Mesendoderm (in vitro differentiated cells): ENCODE data around the gene FFAR3.
A peak's percentile ranks its signal among the peaks of the same experiment; 100 is the strongest.

Source experiments
- DNase-seq: peaks from one replicate; pipeline ENCODE4 v3.0.0; 2013
- H2AK5ac ChIP-seq: 2 replicates; pipeline ENCODE4 v1.6.1; 2013; ENCODE audit warnings: low read length, inconsistent platforms
- H2BK120ac ChIP-seq: 2 replicates; pipeline ENCODE4 v1.6.1; 2013; ENCODE audit warnings: low read depth, mild to moderate bottlenecking, low read length, moderate library complexity, mixed read lengths
- H2BK15ac ChIP-seq: replicated peaks from 2 replicates; pipeline ENCODE4 v1.6.1; 2013; ENCODE audit warnings: low read depth, mild to moderate bottlenecking, moderate library complexity
- H2BK5ac ChIP-seq: 2 replicates; pipeline ENCODE4 v1.6.1; 2013; ENCODE audit warnings: low read length, inconsistent platforms
- H3K18ac ChIP-seq: 2 replicates; pipeline ENCODE4 v1.6.1; 2013; ENCODE audit warnings: mild to moderate bottlenecking, low read length, mixed read lengths
- H3K23ac ChIP-seq: one replicate; pipeline ENCODE4 v1.6.1; 2013; ENCODE audit warnings: low read length
- H3K27ac ChIP-seq: 2 replicates; pipeline ENCODE4 v1.5.1; 2013; ENCODE audit warnings: low read depth, mild to moderate bottlenecking, inconsistent platforms, low read length, moderate library complexity
- H3K27me3 ChIP-seq: 2 replicates; pipeline ENCODE4 v1.6.1; 2013; ENCODE audit warnings: low read length, control low read depth, mild to moderate bottlenecking, inconsistent platforms; ENCODE audit not compliant: insufficient read depth, poor library complexity
- H3K36me3 ChIP-seq: 2 replicates; pipeline ENCODE4 v1.6.1; 2013; ENCODE audit warnings: low read length, inconsistent platforms; ENCODE audit not compliant: control insufficient read depth, insufficient read depth
- H3K4ac ChIP-seq: one replicate; pipeline ENCODE4 v1.6.1; 2013; ENCODE audit warnings: low read depth, mild to moderate bottlenecking, low read length, moderate library complexity
- H3K4me1 ChIP-seq: 2 replicates; pipeline ENCODE4 v1.6.1; 2013; ENCODE audit warnings: low read depth, low read length, inconsistent platforms; ENCODE audit not compliant: control insufficient read depth
- H3K4me2 ChIP-seq: 2 replicates; pipeline ENCODE4 v1.6.1; 2013; ENCODE audit warnings: low read length
- H3K4me3 ChIP-seq: 2 replicates; pipeline ENCODE4 v1.5.1; 2013; ENCODE audit warnings: mild to moderate bottlenecking, low read length
- H3K56ac ChIP-seq: one replicate; pipeline ENCODE4 v1.6.1; 2013; ENCODE audit warnings: low read length
- H3K79me1 ChIP-seq: 2 replicates; pipeline ENCODE4 v1.6.1; 2013; ENCODE audit warnings: low read length, inconsistent platforms
- H3K79me2 ChIP-seq: 2 replicates; pipeline ENCODE4 v1.6.1; 2013; ENCODE audit warnings: mild to moderate bottlenecking, low read length; ENCODE audit not compliant: control insufficient read depth, insufficient read depth
- H3K9ac ChIP-seq: 2 replicates; pipeline ENCODE4 v1.6.1; 2013; ENCODE audit warnings: low read length, inconsistent platforms
- H4K5ac ChIP-seq: one replicate; pipeline ENCODE4 v1.6.1; 2013; ENCODE audit warnings: low read length
- H4K8ac ChIP-seq: one replicate; pipeline ENCODE4 v1.6.1; 2013; ENCODE audit warnings: low read depth, mild to moderate bottlenecking, control low read depth, low read length, moderate library complexity
- WGBS: extraction: QIAGEN DNeasy Blood & Tissue Kit; methylation state at CpG from one replicate; pipeline ENCODE4 v1.1.7; 2013; ENCODE audit warnings: low lambda C conversion rate, missing lambda C conversion rate; ENCODE audit not compliant: insufficient coverage; ENCODE audit errors: extremely low coverage; 5-methylcytosine and 5-hydroxymethylcytosine counted together

Gene FFAR3

DNA sequence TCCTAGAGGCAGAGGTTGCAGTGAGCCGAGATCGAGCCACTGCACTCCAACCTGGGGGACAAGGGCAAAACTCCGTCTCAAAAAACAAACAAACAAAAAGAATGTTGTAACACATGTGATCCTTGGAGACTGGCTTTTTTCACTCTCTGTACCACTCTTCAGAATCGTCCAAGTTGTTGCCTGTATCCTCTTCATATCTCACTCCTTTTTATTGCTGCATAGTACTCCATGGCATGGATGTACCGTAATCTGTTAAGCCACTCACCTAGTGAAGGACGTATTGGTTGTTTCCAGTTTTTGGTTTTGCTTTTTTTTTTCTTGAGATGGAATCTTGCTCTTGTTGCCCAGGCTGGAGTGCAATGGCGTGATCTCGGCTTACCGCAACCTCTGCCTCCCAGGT, 36.2 kb upstream of the FFAR3 start:
- WGBS, result no CpG with 5 or more reads among the region's 9 CpGs

DNA sequence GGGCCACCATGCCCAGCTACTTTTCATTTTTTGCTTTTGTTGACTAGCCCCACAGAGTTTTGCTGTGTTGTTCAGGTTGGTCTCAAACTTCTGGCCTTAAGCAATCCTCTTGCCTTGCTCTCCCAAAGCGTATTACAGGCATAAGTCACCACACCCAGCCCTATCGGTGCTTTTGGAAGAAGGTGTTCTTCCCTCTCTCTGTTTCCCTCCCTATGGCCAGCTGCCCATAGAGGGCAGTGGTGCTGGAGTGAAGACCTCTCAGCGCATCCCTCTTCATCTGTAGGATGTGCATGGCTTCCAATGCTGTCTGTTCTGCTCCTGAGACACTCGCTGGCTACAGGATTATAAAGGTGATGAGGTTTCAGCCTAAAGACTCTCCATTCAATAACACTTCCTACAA, 30.6 kb upstream of the FFAR3 start:
- Histone ChIP-seq H3K9ac (no peak overlapping the region), H2BK15ac (no peak overlapping the region), H3K27ac (no peak overlapping the region), H3K4me3 (no peak overlapping the region), H3K4me1 (no peaks in the 10 kb centered on the region), H4K5ac (no peak overlapping the region), H3K36me3 (no peaks in the 10 kb centered on the region), H3K4me2 (no peak overlapping the region), H2BK120ac (no peak overlapping the region), H4K8ac (no peak overlapping the region), H2AK5ac (no peak overlapping the region), H3K79me1 (no peaks in the 10 kb centered on the region), H3K56ac (no peak overlapping the region), H3K23ac (no peak overlapping the region), H2BK5ac (no peak overlapping the region), H3K27me3 (no peaks in the 10 kb centered on the region), H3K18ac (no peak overlapping the region), H3K4ac (no peak overlapping the region), H3K79me2 (no peaks in the 10 kb centered on the region)
- DNase-seq, result peak; percentile 58
- no CpG with 5 or more reads among the region's 4 CpGs for WGBS

More for the DNA sequence above, 36.2 kb upstream of the FFAR3 start:
- Histone ChIP-seq H3K18ac (no peak overlapping the region), H3K4me2 (no peak overlapping the region), H3K27me3 (no peaks in the 10 kb centered on the region), H4K5ac (no peak overlapping the region), H2BK5ac (no peak overlapping the region), H2BK15ac (no peak overlapping the region), H3K79me1 (no peaks in the 10 kb centered on the region), H3K4ac (no peak overlapping the region), H3K56ac (no peak overlapping the region), H3K9ac (no peak overlapping the region), H4K8ac (no peak overlapping the region), H2AK5ac (no peak overlapping the region), H3K23ac (no peak overlapping the region), H3K36me3 (no peaks in the 10 kb centered on the region), H3K27ac (no peak overlapping the region), H3K79me2 (no peaks in the 10 kb centered on the region), H2BK120ac (no peak overlapping the region), H3K4me3 (no peak overlapping the region), H3K4me1 (no peaks in the 10 kb centered on the region)
- no peak for DNase-seq

GRCh38 chr19:35328851-35329285, 29.4 kb upstream of the FFAR3 start, which contains the start of gene CD22:
CD22 (plus strand) TSS chr19:35329187; CDS start chr19:35332041, 2,854 bp downstream.
- H2BK15ac ChIP-seq, result no peak within 1 kb of the TSS
- no CpG with 5 or more reads among the region's 12 CpGs for WGBS
- no peak within 1 kb of the TSS for H3K4me2 ChIP-seq
- H3K18ac ChIP-seq, result no peak within 1 kb of the TSS
- H3K27ac ChIP-seq, result no peak within 1 kb of the TSS
- no peak within 1 kb of the TSS for H4K5ac ChIP-seq
- no peak within 1 kb of the TSS for H3K4ac ChIP-seq
- H2AK5ac ChIP-seq, result no peak within 1 kb of the TSS
- no peak for DNase-seq
- no peak within 1 kb of the TSS for H3K56ac ChIP-seq
- no peak within 1 kb of the TSS for H3K4me3 ChIP-seq
- H2BK5ac ChIP-seq, result no peak within 1 kb of the TSS
- no peak within 1 kb of the TSS for H3K9ac ChIP-seq
- no peak within 1 kb of the TSS for H2BK120ac ChIP-seq
- H3K4me1 ChIP-seq, result no peaks in the 10 kb centered on the region
- no peaks in the 10 kb centered on the region for H3K79me2 ChIP-seq
- no peaks in the 10 kb centered on the region for H3K79me1 ChIP-seq
- no peaks in the 10 kb centered on the region for H3K27me3 ChIP-seq
- no peak within 1 kb of the TSS for H4K8ac ChIP-seq
- no peak within 1 kb of the TSS for H3K23ac ChIP-seq
- H3K36me3 ChIP-seq, result no peaks in the 10 kb centered on the region

GRCh38 chr19:35329323-35329722, 28.9 kb upstream of the FFAR3 start:
- Histone ChIP-seq H4K5ac (no peak overlapping the region), H3K4me1 (no peaks in the 10 kb centered on the region), H3K4ac (no peak overlapping the region), H2BK15ac (no peak overlapping the region), H2AK5ac (no peak overlapping the region), H3K23ac (no peak overlapping the region), H3K18ac (no peak overlapping the region), H3K27ac (no peak overlapping the region), H2BK120ac (no peak overlapping the region), H3K56ac (no peak overlapping the region), H3K79me1 (no peaks in the 10 kb centered on the region), H3K4me3 (no peak overlapping the region), H3K36me3 (no peaks in the 10 kb centered on the region), H4K8ac (no peak overlapping the region), H2BK5ac (no peak overlapping the region), H3K4me2 (no peak overlapping the region), H3K9ac (no peak overlapping the region), H3K79me2 (no peaks in the 10 kb centered on the region), H3K27me3 (no peaks in the 10 kb centered on the region)
- no CpG with 5 or more reads among the region's 4 CpGs for WGBS
- DNase-seq, result no peak

- no CpG with 5 or more reads among the region's 7 CpGs for whole genome bisulfite sequencing
Observed at GRCh38 chr19:35330475-35330874, 27.8 kb upstream of the FFAR3 start.

DNA sequence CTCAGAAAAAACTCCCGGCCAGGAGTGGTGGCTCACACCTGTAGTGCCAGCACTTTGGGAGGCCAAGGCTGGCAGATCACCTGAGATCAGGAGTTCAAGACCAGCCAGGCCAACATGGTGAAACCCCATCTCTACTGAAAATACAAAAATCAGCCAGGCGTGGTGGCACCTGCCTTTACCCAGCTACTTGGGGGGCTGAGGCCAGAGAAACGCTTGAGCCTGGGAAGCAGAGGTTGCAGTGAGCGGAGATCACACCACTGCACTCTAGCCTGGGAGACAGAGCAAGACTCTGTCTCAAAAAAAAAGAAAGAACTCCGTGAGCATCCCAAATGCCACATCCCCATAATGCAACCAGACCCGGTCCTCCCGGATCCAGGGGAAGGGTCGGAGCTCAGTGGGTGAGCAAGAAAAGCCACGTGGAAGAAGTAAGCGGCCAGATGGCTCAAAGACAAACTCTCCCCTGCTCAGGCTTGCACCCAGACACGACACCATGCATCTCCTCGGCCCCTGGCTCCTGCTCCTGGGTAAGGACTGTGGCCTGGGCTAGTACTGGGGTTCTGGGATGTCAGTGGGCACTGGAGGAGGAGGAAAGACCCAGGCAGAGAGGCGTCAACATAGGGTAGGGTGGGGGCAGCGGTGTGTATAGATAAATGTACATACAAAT, 26.6 kb upstream of the FFAR3 start:
- Histone ChIP-seq H2AK5ac (no peak overlapping the region), H4K5ac (no peak overlapping the region), H3K27ac (no peak overlapping the region), H3K79me1 (no peaks in the 10 kb centered on the region), H3K18ac (no peak overlapping the region), H3K36me3 (no peaks in the 10 kb centered on the region), H3K79me2 (no peaks in the 10 kb centered on the region), H3K4me3 (no peak overlapping the region), H3K4me2 (no peak overlapping the region), H3K56ac (no peak overlapping the region), H3K23ac (no peak overlapping the region), H4K8ac (no peak overlapping the region), H3K9ac (no peak overlapping the region), H3K4ac (no peak overlapping the region), H3K27me3 (no peaks in the 10 kb centered on the region), H2BK15ac (no peak overlapping the region), H3K4me1 (no peaks in the 10 kb centered on the region), H2BK120ac (no peak overlapping the region), H2BK5ac (no peak overlapping the region)
- no peak for DNase-seq
- WGBS, result no CpG with 5 or more reads among the region's 14 CpGs

More at GRCh38 chr19:35330475-35330874, 27.8 kb upstream of the FFAR3 start:
- Histone ChIP-seq H3K27me3 (no peaks in the 10 kb centered on the region), H4K8ac (no peak overlapping the region), H2BK120ac (no peak overlapping the region), H3K36me3 (no peaks in the 10 kb centered on the region), H2BK15ac (no peak overlapping the region), H3K18ac (no peak overlapping the region), H3K56ac (no peak overlapping the region), H3K23ac (no peak overlapping the region), H4K5ac (no peak overlapping the region), H3K4me3 (no peak overlapping the region), H3K4me2 (no peak overlapping the region), H2BK5ac (no peak overlapping the region), H3K4me1 (no peaks in the 10 kb centered on the region), H3K27ac (no peak overlapping the region), H3K4ac (no peak overlapping the region), H3K9ac (no peak overlapping the region), H2AK5ac (no peak overlapping the region), H3K79me1 (no peaks in the 10 kb centered on the region), H3K79me2 (no peaks in the 10 kb centered on the region)
- DNase-seq, result no peak
